Embryonic facial prominence (tissue), 1 donor: ENCODE data around the gene OR1Q1.
"Not testable (repeated sequence)": the region's sequence is repeated elsewhere in the genome, so short reads cannot be mapped to it uniquely, and the experiment has no call there.

Source experiments
- DNase-seq: peaks from one replicate; pipeline ENCODE4 v3.0.0-alpha.2; 2016; ENCODE audit errors: extremely low spot score

OR1Q1 gene

GRCh38 chr9:122614362-122614761 is at the start of gene OR1Q1:
TSS of gene OR1Q1 (plus strand) at chr9:122614738. CDS start at chr9:122614738, 0 bp downstream.
- no peak for DNase-seq

GRCh38 chr9:122567901-122568300 is 46.6 kb upstream of the OR1Q1 start:
- DNase-seq = no peak

GRCh38 chr9:122572456-122572855 is 42.1 kb upstream of the OR1Q1 start:
- no peak for DNase-seq

- DNase-seq = no peak
Observed at GRCh38 chr9:122579874-122580273, 34.7 kb upstream of the OR1Q1 start.

- DNase-seq = no peak
Observed at GRCh38 chr9:122580360-122580759, 34.2 kb upstream of the OR1Q1 start.

GRCh38 chr9:122583284-122583683 is 31.3 kb upstream of the OR1Q1 start, which contains the start of gene OR1L8:
TSS of gene OR1L8 (minus strand) at chr9:122583384. CDS start at chr9:122568477, 14,907 bp downstream.
- DNase-seq = not testable (repeated sequence)

- no peak for DNase-seq
Observed at GRCh38 chr9:122605691-122606090, 8.8 kb upstream of the OR1Q1 start.

- DNase-seq = no peak
Observed at GRCh38 chr9:122606587-122606986, 8.0 kb upstream of the OR1Q1 start.

GRCh38 chr9:122609804-122610203 is 4.7 kb upstream of the OR1Q1 start:
- no peak for DNase-seq

- DNase-seq = no peak
Observed at GRCh38 chr9:122619996-122620395, 5.5 kb downstream of the OR1Q1 start.

GRCh38 chr9:122642226-122642625 is 27.7 kb downstream of the OR1Q1 start:
- no peak for DNase-seq

- DNase-seq = no peak
Observed at GRCh38 chr9:122656378-122656777, 41.8 kb downstream of the OR1Q1 start.

- no peak for DNase-seq
Observed at GRCh38 chr9:122657527-122657926, 43.0 kb downstream of the OR1Q1 start, which contains the start of gene OR1B1. TSS of gene OR1B1 (minus strand) at chr9:122657627.

GRCh38 chr9:122661416-122661815 is 46.9 kb downstream of the OR1Q1 start, which contains the start of gene OR1L1:
TSS of gene OR1L1 (plus strand) at chr9:122661716. CDS start at chr9:122661716, 0 bp downstream.
- DNase-seq = no peak
